Nephron progenitor cell (in vitro differentiated cells): ENCODE data around the gene ARG2.

Experiments
- DNase-seq: peaks from one replicate; pipeline ENCODE4 v3.0.0; 2021
- H3K27ac Mint-ChIP-seq: 2 replicates; pipeline ENCODE4 v1.8.0; 2021; ENCODE audit warnings: mild to moderate bottlenecking, moderate library complexity, mixed read lengths
- H3K27me3 Mint-ChIP-seq: 2 replicates; pipeline ENCODE4 v1.8.0; 2021; ENCODE audit warnings: mild to moderate bottlenecking, low read depth, mixed read lengths; ENCODE audit not compliant: poor library complexity
- H3K36me3 Mint-ChIP-seq: 2 replicates; pipeline ENCODE4 v1.8.0; 2021; ENCODE audit warnings: low read depth, mixed read lengths
- H3K4me1 Mint-ChIP-seq: 2 replicates; pipeline ENCODE4 v1.8.0; 2021; ENCODE audit warnings: mixed read lengths
- H3K4me3 Mint-ChIP-seq: 2 replicates; pipeline ENCODE4 v1.8.0; 2021; ENCODE audit warnings: mild to moderate bottlenecking, moderate library complexity, mixed read lengths
- H3K9me3 Mint-ChIP-seq: 2 replicates; pipeline ENCODE4 v1.8.0; 2021; ENCODE audit warnings: mild to moderate bottlenecking, moderate library complexity, mixed read lengths
- TF ChIP-seq, protein P1 (sequence below): fragments of 200-600 bp; sonication (generic); IDR thresholded peaks from 2 replicates; pipeline ENCODE4 v1.5.0; 2021; ENCODE audit warnings: antibody characterized with exemption

ARG2 gene

DNA sequence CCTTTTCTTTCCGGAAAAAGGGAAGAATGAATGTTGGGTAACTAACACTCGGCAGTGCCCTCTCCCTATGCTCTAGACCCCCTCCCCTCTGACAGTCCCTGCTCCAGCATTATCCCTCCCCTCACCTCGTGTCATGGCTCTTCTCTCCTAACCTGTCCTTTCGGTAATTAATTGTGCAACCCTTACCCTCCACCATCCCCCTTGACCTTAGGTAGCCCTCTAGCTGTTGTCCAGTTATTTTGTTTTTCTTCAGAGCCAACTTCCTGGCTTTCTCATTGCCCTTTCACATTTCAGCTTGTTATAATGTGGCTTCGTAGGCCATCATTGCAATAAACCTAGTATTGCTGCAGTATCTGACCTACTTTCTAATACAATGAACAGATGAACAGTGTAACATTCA lies 11.2 kb downstream of the ARG2 start:
- H3K9me3 Mint-ChIP-seq: no peaks in the 10 kb centered on the region
- DNase-seq: no peak
- peaks cover 6% of the 10 kb centered on the region for H3K27me3 Mint-ChIP-seq
- TF ChIP-seq, protein P1, sequence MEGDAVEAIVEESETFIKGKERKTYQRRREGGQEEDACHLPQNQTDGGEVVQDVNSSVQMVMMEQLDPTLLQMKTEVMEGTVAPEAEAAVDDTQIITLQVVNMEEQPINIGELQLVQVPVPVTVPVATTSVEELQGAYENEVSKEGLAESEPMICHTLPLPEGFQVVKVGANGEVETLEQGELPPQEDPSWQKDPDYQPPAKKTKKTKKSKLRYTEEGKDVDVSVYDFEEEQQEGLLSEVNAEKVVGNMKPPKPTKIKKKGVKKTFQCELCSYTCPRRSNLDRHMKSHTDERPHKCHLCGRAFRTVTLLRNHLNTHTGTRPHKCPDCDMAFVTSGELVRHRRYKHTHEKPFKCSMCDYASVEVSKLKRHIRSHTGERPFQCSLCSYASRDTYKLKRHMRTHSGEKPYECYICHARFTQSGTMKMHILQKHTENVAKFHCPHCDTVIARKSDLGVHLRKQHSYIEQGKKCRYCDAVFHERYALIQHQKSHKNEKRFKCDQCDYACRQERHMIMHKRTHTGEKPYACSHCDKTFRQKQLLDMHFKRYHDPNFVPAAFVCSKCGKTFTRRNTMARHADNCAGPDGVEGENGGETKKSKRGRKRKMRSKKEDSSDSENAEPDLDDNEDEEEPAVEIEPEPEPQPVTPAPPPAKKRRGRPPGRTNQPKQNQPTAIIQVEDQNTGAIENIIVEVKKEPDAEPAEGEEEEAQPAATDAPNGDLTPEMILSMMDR: no peak
- peaks cover 40% of the 10 kb centered on the region for H3K36me3 Mint-ChIP-seq
- no peak overlapping the region for H3K4me3 Mint-ChIP-seq
- no peak overlapping the region for H3K27ac Mint-ChIP-seq
- peaks cover 5% of the 10 kb centered on the region for H3K4me1 Mint-ChIP-seq

DNA sequence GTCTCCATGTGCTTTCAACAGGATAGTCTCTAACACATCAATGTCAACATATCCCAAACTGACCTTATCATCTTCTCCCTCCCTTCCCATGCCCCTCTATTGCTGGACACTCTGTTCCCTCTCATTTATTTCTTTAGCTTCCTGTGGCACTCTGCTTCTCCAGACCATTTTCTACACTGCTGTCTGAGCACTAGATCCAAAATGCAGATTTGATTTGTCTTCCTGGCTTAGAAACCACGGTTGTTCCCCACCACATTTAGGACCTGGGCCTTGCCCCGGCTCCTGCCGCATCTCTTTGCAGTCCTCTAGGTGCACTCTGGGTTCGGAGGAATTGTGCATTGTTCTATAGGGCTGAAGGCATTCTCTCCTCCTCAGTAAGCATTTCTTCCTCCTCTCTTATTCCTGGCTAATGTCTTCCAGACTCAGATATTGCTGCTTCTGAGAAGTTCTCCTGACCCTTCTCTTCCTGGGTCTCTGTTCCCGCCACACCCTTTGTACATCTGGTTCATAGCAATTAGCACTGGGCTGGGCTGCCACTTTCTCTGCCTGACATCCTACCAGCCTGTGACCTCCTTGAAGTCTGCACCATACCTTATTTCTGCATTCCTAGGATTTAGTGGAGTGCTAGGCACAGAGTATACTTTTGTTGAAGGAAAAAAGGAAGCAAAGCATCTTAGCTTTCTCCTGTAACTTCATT lies 13.9 kb downstream of the ARG2 start:
- no peaks in the 10 kb centered on the region for H3K9me3 Mint-ChIP-seq
- no peak overlapping the region for H3K4me3 Mint-ChIP-seq
- peaks cover 13% of the 10 kb centered on the region for H3K4me1 Mint-ChIP-seq
- H3K27ac Mint-ChIP-seq: peak overlapping the region; percentile 1
- no peak for DNase-seq
- TF ChIP-seq, protein P1: no peak
- peaks cover 3% of the 10 kb centered on the region for H3K27me3 Mint-ChIP-seq
- peaks cover 35% of the 10 kb centered on the region for H3K36me3 Mint-ChIP-seq

DNA sequence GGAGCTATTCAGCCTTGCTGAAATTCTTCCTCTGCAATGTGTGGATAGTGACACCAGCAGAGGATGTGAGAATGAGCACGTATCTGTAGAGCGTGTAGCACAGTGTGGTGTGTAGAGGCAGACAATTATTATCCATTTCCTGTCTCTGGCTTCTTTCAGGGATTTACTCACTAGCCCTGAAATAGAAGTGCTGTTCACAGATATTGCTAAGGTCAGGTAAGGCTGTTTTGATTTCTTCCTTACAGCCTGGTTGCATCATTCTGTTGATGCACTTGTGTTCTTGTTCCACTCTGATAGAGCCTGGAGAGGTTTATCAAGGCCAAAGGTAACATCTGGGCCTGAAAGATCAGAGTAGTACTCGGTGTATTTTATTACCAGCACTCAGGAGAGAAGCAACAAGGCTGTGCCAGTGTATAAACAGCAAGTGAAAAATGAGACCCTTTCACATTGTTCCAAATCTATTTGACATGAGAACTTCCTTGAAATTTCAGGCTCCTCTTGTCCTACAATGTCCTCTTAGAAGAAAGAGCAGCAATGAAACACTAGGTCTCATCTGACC lies 16.7 kb downstream of the ARG2 start:
- DNase-seq: no peak
- no peaks in the 10 kb centered on the region for H3K9me3 Mint-ChIP-seq
- H3K4me3 Mint-ChIP-seq: no peak overlapping the region
- peaks cover 8% of the 10 kb centered on the region for H3K4me1 Mint-ChIP-seq
- H3K27me3 Mint-ChIP-seq: peaks cover 3% of the 10 kb centered on the region
- H3K27ac Mint-ChIP-seq: peak overlapping the region; percentile 26
- TF ChIP-seq, protein P1: no peak
- peaks cover 32% of the 10 kb centered on the region for H3K36me3 Mint-ChIP-seq

DNA sequence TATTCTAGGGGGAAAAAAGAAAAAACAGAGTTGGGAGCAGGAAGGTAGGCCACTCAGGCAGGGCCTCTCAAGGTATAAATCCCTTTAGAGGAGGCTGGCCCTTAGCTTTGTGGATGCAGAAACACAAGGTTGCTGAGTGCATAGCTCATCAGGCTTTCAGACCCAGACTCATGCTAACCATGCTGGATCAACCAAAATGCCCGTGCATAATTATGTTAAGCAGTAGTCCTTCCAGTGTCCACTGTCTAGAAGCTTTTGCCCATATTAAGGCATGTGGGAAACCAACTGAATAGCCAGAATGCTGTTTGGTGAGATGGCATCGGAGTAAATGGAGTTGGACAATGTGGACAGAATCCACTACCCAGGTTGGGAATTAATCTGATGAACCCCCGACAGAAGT lies 18.9 kb downstream of the ARG2 start:
- Mint-ChIP-seq H3K9me3 (no peaks in the 10 kb centered on the region), H3K4me3 (no peak overlapping the region), H3K27me3 (peaks cover 1% of the 10 kb centered on the region), H3K36me3 (peaks cover 22% of the 10 kb centered on the region), H3K27ac (no peak overlapping the region), H3K4me1 (peaks cover 8% of the 10 kb centered on the region)
- TF ChIP-seq, protein P1: no peak
- no peak for DNase-seq

DNA sequence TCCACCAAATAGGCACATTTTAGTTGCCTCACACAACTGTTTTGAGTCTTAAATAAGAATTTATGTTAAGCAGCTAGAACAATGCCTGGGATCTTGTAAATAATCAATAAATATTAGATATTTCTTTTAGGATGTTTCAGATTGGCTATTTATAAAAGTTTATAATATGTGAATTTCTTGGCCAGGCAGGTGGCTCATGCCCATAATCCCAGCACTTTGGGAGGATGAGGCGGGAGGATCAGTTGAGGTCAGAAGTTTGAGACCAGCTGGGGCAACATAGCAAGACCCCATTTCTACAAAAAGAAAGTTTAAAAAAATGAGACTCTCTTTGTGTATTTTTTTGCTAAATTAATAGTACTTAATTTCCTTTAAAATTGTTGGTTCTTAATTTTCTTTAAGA lies 21.8 kb downstream of the ARG2 start:
- Mint-ChIP-seq H3K27me3 (no peaks in the 10 kb centered on the region), H3K27ac (no peak overlapping the region), H3K4me3 (no peak overlapping the region), H3K4me1 (peaks cover 3% of the 10 kb centered on the region), H3K9me3 (no peaks in the 10 kb centered on the region), H3K36me3 (peaks cover 35% of the 10 kb centered on the region)
- no peak for DNase-seq
- TF ChIP-seq, protein P1: no peak
